Thoracic aorta (tissue), 2 donors: ENCODE measurements around the gene OSBPL3. TPM values are rescaled to one million over a fixed set of nuclear protein-coding genes. Genes with fewer than 3 reads are reported as not detected.

Source experiments
- ATAC-seq: fragments of 150-250 bp; one replicate; pipeline ENCODE4 v1.8.0; 2017; ENCODE audit warnings: low read depth; ENCODE audit not compliant: insufficient number of reproducible peaks, low FRiP score
- DNase-seq: peaks from one replicate; pipeline ENCODE4 v3.0.0-alpha.2; 2020; ENCODE audit warnings: low spot score
- H3K27ac ChIP-seq, 2 donors: fragments of 200-600 bp; sonication (generic); 1 replicate in 1 of 2; 2 replicates in 1 of 2; pipeline ENCODE4 v1.5.1; 2016; ENCODE audit warnings: mild to moderate bottlenecking in 2 of 2, moderate library complexity in 2 of 2
- H3K27me3 ChIP-seq: fragments of 200-600 bp; sonication (generic); replicated peaks from 2 replicates; pipeline ENCODE4 v1.6.0; 2016; ENCODE audit warnings: mild to moderate bottlenecking; ENCODE audit not compliant: insufficient read depth
- H3K36me3 ChIP-seq: fragments of 200-600 bp; sonication (generic); one replicate; pipeline ENCODE4 v1.5.1; 2016
- H3K4me1 ChIP-seq, 2 donors: fragments of 200-600 bp; sonication (generic); 1 replicate in 1 of 2; 2 replicates in 1 of 2; pipeline versions ENCODE4 v1.5.1 to v1.6.0; 2016; ENCODE audit warnings: low read depth in 2 of 2, mild to moderate bottlenecking in 1 of 2; ENCODE audit not compliant: control insufficient read depth in 1 of 2
- H3K4me3 ChIP-seq: fragments of 200-600 bp; sonication (generic); 2 replicates; pipeline ENCODE4 v1.5.1; 2016; ENCODE audit warnings: mild to moderate bottlenecking
- H3K9me3 ChIP-seq: fragments of 200-600 bp; sonication (generic); 2 replicates; pipeline ENCODE4 v1.5.1; 2016
- CTCF ChIP-seq: fragments of 200-600 bp; sonication (generic); IDR thresholded peaks from one replicate; pipeline ENCODE4 v1.5.1; 2019; ENCODE audit warnings: antibody characterized with exemption
- total RNA-seq, 2 donors: library from RNA; depleted of rRNA; stranded (reverse); fragments of >200 nt; gene quantifications; one replicate each; pipeline versions ENCODE4 v1.1.0 to v1.2.3, GENCODE V29; 2016

OSBPL3 gene
- total RNA-seq, 2 donors from 2014 or later: 5.5 to 7.9 TPM

- H3K36me3 ChIP-seq: no peaks in the 10 kb centered on the region
- TF ChIP-seq CTCF: no peak
- DNase-seq: no peak
- ATAC-seq: no peak
- H3K27ac ChIP-seq: peak overlapping the region in 1 of 2 donors; percentile 38
- H3K4me1 ChIP-seq: peaks cover 6 to 16% of the 10 kb centered on the region in 2 donors
- no peaks in the 10 kb centered on the region for H3K9me3 ChIP-seq
- no peaks in the 10 kb centered on the region for H3K27me3 ChIP-seq
- no peak overlapping the region for H3K4me3 ChIP-seq
Observed at GRCh38 chr7:24833549-24833948, 146.4 kb downstream of the OSBPL3 start.

- no peak for DNase-seq
- Histone ChIP-seq H3K27me3 (no peaks in the 10 kb centered on the region), H3K4me1 (peaks cover 6 to 17% of the 10 kb centered on the region in 2 donors), H3K9me3 (no peaks in the 10 kb centered on the region), H3K27ac (peak overlapping the region; percentile 4 to 40), H3K4me3 (peak overlapping the region; percentile 18), H3K36me3 (no peaks in the 10 kb centered on the region)
- no peak for TF ChIP-seq CTCF
- ATAC-seq: no peak
Observed at GRCh38 chr7:24831240-24831639, 148.7 kb downstream of the OSBPL3 start.

- TF ChIP-seq CTCF: no peak
- no peaks in the 10 kb centered on the region for H3K9me3 ChIP-seq
- peaks cover 6 to 22% of the 10 kb centered on the region in 2 donors for H3K4me1 ChIP-seq
- peak overlapping the region; percentile 18 for H3K4me3 ChIP-seq
- H3K36me3 ChIP-seq: no peaks in the 10 kb centered on the region
- ATAC-seq: no peak
- H3K27ac ChIP-seq: peak overlapping the region; percentile 4 to 40
- H3K27me3 ChIP-seq: no peaks in the 10 kb centered on the region
- no peak for DNase-seq
Observed at GRCh38 chr7:24830440-24831050, 149.4 kb downstream of the OSBPL3 start.

- no peak for TF ChIP-seq CTCF
- Histone ChIP-seq H3K9me3 (no peaks in the 10 kb centered on the region), H3K27me3 (no peaks in the 10 kb centered on the region), H3K27ac (no peak overlapping the region), H3K4me1 (peaks cover 6 to 22% of the 10 kb centered on the region in 2 donors), H3K4me3 (no peak overlapping the region), H3K36me3 (no peaks in the 10 kb centered on the region)
- ATAC-seq: no peak
- no peak for DNase-seq
Observed at GRCh38 chr7:24829787-24830186, 150.2 kb downstream of the OSBPL3 start.

- peaks cover 6 to 22% of the 10 kb centered on the region in 2 donors for H3K4me1 ChIP-seq
- H3K27ac ChIP-seq: no peak overlapping the region
- no peaks in the 10 kb centered on the region for H3K9me3 ChIP-seq
- H3K36me3 ChIP-seq: no peaks in the 10 kb centered on the region
- no peak for TF ChIP-seq CTCF
- no peaks in the 10 kb centered on the region for H3K27me3 ChIP-seq
- no peak overlapping the region for H3K4me3 ChIP-seq
- no peak for DNase-seq
- no peak for ATAC-seq
Observed at GRCh38 chr7:24828891-24829661, 150.9 kb downstream of the OSBPL3 start.
